Body of pancreas (tissue), 4 donors: Measurements from ENCODE around the gene LAPTM4A. TPM values are rescaled to one million over a fixed set of nuclear protein-coding genes. Genes with fewer than 3 reads are reported as not detected.

Source experiments
- ATAC-seq: fragments of 150-250 bp; one replicate; pipeline ENCODE4 v1.9.1; 2016
- DNase-seq, 4 donors: peaks; one replicate each; pipeline ENCODE4 v3.0.0-alpha.2; 2019
- H3K27ac ChIP-seq, 4 donors: fragments of 200-600 bp; sonication (generic); 1 replicate in 3 of 4; 2 replicates in 1 of 4; pipeline versions ENCODE4 v1.5.1 to v1.6.1; 2016 to 2019; ENCODE audit warnings: mild to moderate bottlenecking in 1 of 4, mixed read lengths in 1 of 4, moderate library complexity in 1 of 4
- H3K27me3 ChIP-seq, 2 donors: fragments of 200-600 bp; sonication (generic); one replicate each; pipeline ENCODE4 v1.6.0; 2016; ENCODE audit warnings: mild to moderate bottlenecking in 1 of 2
- H3K36me3 ChIP-seq, 2 donors: fragments of 200-600 bp; sonication (generic); replicated peaks in 1 of 2; 2 replicates each; pipeline ENCODE4 v1.5.1; 2016; ENCODE audit warnings: low read depth in 2 of 2; ENCODE audit not compliant: insufficient read depth in 1 of 2
- H3K4me1 ChIP-seq: fragments of 200-600 bp; sonication (generic); one replicate; pipeline ENCODE4 v1.6.0; 2016
- H3K4me3 ChIP-seq, 2 donors: fragments of 200-600 bp; sonication (generic); 1 replicate in 1 of 2; 2 replicates in 1 of 2; pipeline ENCODE4 v1.5.1; 2016 to 2019
- H3K9me3 ChIP-seq, 3 donors: fragments of 200-600 bp; sonication (generic); 1 replicate in 2 of 3; 2 replicates in 1 of 3; pipeline ENCODE4 v1.5.1; 2016
- CTCF ChIP-seq, 7 experiments: fragments of 450-650 bp in 4 of 7; fragments of 200-600 bp in 3 of 7; sonication (generic) in 3 of 7; IDR thresholded peaks; one replicate each; pipeline ENCODE4 v1.5.1; 2016 to 2019; ENCODE audit warnings: antibody characterized with exemption in 7 of 7
- POLR2A ChIP-seq, 3 donors: fragments of 450-650 bp; IDR thresholded peaks; one replicate each; pipeline ENCODE4 v1.6.1; 2016; ENCODE audit warnings: antibody characterized with exemption in 3 of 3, mild to moderate bottlenecking in 2 of 3
- WGBS, 2 donors: methylation state at CpG; one replicate each; pipeline ENCODE4 v1.1.5; 2017; 5-methylcytosine and 5-hydroxymethylcytosine counted together
- intact Hi-C: fragments of 100-400 bp; cut with DNase I; formaldehyde crosslinking; loops from one replicate; pipeline ENCODE4 v1.15.1; 2023
- total RNA-seq, 2 donors: library from RNA; depleted of rRNA; stranded (reverse); fragments of >200 nt; gene quantifications; one replicate each; pipeline ENCODE4 v1.1.0, GENCODE V29; 2016

The LAPTM4A gene
- total RNA-seq, 2 donors from 2014 or later: 39.9 to 100 TPM

- ATAC-seq (no peak), DNase-seq (no peak)
- whole genome bisulfite sequencing, 2 donors: 88 to 92% methylated on average over 4 of the region's 4 CpGs
- intact Hi-C loops: no loop called here
- no peak overlapping the region for H3K27ac ChIP-seq
- TF ChIP-seq POLR2A (IDR thresholded peaks at IDR 0.05): no peak
- no peak for TF ChIP-seq CTCF (IDR thresholded peaks at IDR 0.05)
- H3K36me3 ChIP-seq: no peaks in the 10 kb centered on the region
- H3K4me3 ChIP-seq: no peak overlapping the region
- H3K9me3 ChIP-seq: no peaks in the 10 kb centered on the region
- H3K4me1 ChIP-seq: no peaks in the 10 kb centered on the region
- no peaks in the 10 kb centered on the region for H3K27me3 ChIP-seq
Observed at GRCh38 chr2:20023688-20024087, 27.7 kb downstream of the LAPTM4A start.

GRCh38 chr2:20021405-20022009, 29.9 kb downstream of the LAPTM4A start:
- whole genome bisulfite sequencing, 2 donors: 80 to 82% methylated on average over 3 of the region's 3 CpGs
- Histone ChIP-seq H3K27ac (no peak overlapping the region), H3K4me3 (no peak overlapping the region), H3K27me3 (no peaks in the 10 kb centered on the region), H3K4me1 (no peaks in the 10 kb centered on the region), H3K36me3 (no peaks in the 10 kb centered on the region), H3K9me3 (no peaks in the 10 kb centered on the region)
- DNase-seq (no peak), ATAC-seq (no peak)
- TF ChIP-seq POLR2A (IDR thresholded peaks at IDR 0.05) (no peak), CTCF (IDR thresholded peaks at IDR 0.05) (no peak)
- intact Hi-C loops: no loop called here

GRCh38 chr2:20019747-20020146, 31.7 kb downstream of the LAPTM4A start:
- no peaks in the 10 kb centered on the region for H3K36me3 ChIP-seq
- TF ChIP-seq CTCF (IDR thresholded peaks at IDR 0.05) (no peak), POLR2A (IDR thresholded peaks at IDR 0.05) (no peak)
- no peak for ATAC-seq
- H3K9me3 ChIP-seq: no peaks in the 10 kb centered on the region
- no peak overlapping the region for H3K27ac ChIP-seq
- H3K4me1 ChIP-seq: no peaks in the 10 kb centered on the region
- no peaks in the 10 kb centered on the region for H3K27me3 ChIP-seq
- WGBS, 2 donors: 78 to 85% methylated on average over 4 of the region's 4 CpGs
- DNase-seq: no peak
- intact Hi-C loops: no loop called here
- no peak overlapping the region for H3K4me3 ChIP-seq

GRCh38 chr2:20018601-20019152, 32.8 kb downstream of the LAPTM4A start:
- Histone ChIP-seq H3K36me3 (no peaks in the 10 kb centered on the region), H3K27me3 (no peaks in the 10 kb centered on the region), H3K4me3 (no peak overlapping the region), H3K9me3 (no peaks in the 10 kb centered on the region), H3K27ac (peak overlapping the region in 1 of 4 donors; percentile 16), H3K4me1 (no peaks in the 10 kb centered on the region)
- 75 to 84% methylated on average over 2 of the region's 2 CpGs for WGBS, 2 donors
- ATAC-seq: no peak
- TF ChIP-seq POLR2A (IDR thresholded peaks at IDR 0.05) (no peak), CTCF (IDR thresholded peaks at IDR 0.05) (no peak)
- DNase-seq: no peak
- intact Hi-C loops: no loop called here

GRCh38 chr2:20016346-20016745, 35.1 kb downstream of the LAPTM4A start:
- intact Hi-C loops: no loop called here
- ATAC-seq: no peak
- Histone ChIP-seq H3K36me3 (no peaks in the 10 kb centered on the region), H3K9me3 (no peaks in the 10 kb centered on the region), H3K27ac (no peak overlapping the region), H3K27me3 (peaks cover 0 to 5% of the 10 kb centered on the region in 2 donors), H3K4me1 (peaks cover 12% of the 10 kb centered on the region), H3K4me3 (no peak overlapping the region)
- TF ChIP-seq POLR2A (IDR thresholded peaks at IDR 0.05) (no peak), CTCF (IDR thresholded peaks at IDR 0.05) (peak in 1 of 7 experiments; percentile 2)
- DNase-seq: no peak
